Stimulated activated CD8-positive, alpha-beta memory T cell treated with anti-CD3 and anti-CD28 coated beads, Interleukin-15, amount 100 ng/mL, for 1 hour (primary cell): ENCODE measurements around the gene SPEG.

Experiments used
- DNase-seq: peaks from one replicate; pipeline ENCODE4 v3.0.0-alpha.2; 2020; ENCODE audit warnings: low read depth

SPEG gene

GRCh38 chr2:219443697-219444023 lies 9.0 kb downstream of the SPEG start:
- no peak for DNase-seq

DNA sequence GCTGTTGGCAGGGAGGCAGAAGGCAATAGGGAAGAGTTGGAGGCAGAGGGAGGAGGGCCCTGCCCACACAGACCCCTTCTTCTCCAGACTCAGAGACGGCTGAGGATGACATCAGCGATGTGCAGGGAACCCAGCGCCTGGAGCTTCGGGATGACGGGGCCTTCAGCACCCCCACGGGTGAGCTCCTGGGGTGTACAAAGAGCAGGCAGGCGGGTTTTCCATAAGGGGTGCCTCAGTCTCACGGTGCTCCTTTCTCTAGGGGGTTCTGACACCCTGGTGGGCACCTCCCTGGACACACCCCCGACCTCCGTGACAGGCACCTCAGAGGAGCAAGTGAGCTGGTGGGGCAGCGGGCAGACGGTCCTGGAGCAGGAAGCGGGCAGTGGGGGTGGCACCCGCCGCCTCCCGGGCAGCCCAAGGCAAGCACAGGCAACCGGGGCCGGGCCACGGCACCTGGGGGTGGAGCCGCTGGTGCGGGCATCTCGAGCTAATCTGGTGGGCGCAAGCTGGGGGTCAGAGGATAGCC lies 10.0 kb downstream of the SPEG start:
- no peak for DNase-seq

GRCh38 chr2:219445220-219445640 lies 10.6 kb downstream of the SPEG start:
- DNase-seq, result no peak

- DNase-seq, result no peak
Observed at GRCh38 chr2:219446101-219446504, 11.5 kb downstream of the SPEG start.

DNA sequence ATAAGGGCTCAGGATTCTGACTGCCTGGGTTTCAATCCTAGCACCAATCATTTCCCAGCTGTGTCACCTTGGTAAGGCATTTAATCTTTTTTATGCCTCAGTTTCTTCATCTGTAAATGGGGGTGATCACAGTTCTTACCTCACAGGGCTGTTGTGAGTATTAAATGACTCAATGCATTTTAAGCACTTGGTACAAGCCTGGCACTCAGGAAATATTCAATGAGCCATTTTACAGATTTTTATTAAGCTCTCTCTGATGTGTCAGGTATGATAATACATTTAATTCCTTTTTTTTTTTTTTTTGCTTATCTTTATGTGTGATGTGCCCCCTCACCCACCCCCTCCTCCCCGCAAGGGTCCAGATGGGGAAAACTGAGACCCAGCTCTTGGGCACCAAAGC lies 12.0 kb downstream of the SPEG start:
- no peak for DNase-seq

DNA sequence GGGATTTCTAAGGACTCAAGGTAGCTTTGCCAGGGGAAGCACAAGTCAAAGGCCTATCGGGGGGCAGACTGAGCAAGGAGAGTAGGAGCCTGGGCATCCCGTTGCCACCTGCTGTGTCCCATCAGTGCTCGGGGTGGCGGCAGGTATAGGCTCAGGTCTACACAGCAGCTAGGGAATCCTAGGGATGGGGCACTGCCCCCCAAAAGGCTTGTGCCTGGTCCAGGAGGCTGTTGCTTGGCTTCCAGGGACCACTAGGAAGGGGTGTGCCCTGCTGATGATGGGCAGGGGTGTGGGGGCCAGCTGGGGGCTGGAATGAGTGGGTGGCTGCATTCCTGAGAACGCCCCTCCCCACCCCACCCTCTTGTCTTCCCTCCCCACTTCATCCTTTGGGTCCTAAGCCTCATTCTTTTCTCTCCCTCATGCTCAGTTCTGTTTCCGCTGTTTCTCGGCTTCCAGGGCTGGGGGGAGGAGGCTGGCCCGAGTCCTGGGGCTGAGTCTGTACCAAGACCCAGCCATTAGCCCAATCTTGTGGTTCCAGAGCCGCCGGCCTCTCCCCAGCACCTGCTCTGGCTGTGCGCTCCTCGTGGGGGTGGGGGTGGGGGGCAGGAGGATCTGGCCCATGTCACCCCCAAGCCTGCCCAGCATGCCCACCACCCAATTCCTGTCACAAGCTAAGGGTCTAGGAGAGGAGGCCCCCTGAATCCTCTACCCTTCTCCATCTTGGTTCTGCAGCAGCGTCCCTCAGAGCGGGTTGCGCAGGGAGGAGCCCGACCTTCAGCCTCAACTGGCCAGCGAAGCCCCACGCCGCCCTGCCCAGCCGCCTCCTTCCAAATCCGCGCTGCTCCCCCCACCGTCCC lies 12.8 kb downstream of the SPEG start:
- no peak for DNase-seq

DNA sequence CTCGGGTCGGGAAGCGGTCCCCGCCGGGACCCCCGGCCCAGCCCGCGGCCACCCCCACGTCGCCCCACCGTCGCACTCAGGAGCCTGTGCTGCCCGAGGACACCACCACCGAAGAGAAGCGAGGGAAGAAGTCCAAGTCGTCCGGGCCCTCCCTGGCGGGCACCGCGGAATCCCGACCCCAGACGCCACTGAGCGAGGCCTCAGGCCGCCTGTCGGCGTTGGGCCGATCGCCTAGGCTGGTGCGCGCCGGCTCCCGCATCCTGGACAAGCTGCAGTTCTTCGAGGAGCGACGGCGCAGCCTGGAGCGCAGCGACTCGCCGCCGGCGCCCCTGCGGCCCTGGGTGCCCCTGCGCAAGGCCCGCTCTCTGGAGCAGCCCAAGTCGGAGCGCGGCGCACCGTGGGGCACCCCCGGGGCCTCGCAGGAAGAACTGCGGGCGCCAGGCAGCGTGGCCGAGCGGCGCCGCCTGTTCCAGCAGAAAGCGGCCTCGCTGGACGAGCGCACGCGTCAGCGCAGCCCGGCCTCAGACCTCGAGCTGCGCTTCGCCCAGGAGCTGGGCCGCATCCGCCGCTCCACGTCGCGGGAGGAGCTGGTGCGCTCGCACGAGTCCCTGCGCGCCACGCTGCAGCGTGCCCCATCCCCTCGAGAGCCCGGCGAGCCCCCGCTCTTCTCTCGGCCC lies 13.6 kb downstream of the SPEG start:
- DNase-seq, result no peak

DNA sequence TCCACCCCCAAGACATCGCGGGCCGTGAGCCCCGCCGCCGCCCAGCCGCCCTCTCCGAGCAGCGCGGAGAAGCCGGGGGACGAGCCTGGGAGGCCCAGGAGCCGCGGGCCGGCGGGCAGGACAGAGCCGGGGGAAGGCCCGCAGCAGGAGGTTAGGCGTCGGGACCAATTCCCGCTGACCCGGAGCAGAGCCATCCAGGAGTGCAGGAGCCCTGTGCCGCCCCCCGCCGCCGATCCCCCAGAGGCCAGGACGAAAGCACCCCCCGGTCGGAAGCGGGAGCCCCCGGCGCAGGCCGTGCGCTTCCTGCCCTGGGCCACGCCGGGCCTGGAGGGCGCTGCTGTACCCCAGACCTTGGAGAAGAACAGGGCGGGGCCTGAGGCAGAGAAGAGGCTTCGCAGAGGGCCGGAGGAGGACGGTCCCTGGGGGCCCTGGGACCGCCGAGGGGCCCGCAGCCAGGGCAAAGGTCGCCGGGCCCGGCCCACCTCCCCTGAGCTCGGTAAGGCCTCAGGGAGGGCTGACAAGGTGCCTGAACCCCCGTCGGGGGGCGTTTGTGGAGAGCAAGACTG lies 14.2 kb downstream of the SPEG start:
- DNase-seq, result no peak

GRCh38 chr2:219449609-219450008 lies 15.0 kb downstream of the SPEG start:
- DNase-seq, result no peak

DNA sequence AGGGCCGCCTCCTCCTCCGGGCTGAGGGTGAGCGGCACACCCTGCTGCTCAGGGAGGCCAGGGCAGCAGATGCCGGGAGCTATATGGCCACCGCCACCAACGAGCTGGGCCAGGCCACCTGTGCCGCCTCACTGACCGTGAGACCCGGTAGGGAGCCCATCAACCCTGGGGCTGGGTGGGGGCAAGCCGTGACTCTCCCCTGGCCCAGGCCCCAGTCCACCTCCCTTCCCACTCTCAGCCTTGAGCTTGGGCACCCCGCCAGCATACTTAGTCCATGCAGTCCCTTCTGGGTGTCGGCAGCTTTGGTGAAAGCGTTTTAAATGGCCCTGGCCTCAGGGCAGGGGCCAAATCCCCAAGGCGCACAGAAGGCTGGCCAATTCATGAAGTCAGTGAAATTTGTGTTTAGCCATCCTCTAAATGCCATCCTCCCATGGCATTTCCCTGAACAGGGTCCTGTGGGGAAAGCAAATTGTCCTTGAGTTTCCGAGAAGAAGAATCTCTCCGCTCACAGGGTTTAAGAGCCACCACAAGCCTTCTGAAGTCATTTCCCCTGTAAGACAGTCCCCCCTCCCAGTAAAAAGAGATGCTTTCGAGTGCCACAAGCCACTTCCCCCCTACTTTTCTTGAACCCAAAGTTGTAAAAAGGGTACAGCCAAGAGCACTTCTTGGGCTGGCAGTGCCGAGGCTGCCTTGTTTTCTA lies 17.2 kb downstream of the SPEG start:
- no peak for DNase-seq

DNA sequence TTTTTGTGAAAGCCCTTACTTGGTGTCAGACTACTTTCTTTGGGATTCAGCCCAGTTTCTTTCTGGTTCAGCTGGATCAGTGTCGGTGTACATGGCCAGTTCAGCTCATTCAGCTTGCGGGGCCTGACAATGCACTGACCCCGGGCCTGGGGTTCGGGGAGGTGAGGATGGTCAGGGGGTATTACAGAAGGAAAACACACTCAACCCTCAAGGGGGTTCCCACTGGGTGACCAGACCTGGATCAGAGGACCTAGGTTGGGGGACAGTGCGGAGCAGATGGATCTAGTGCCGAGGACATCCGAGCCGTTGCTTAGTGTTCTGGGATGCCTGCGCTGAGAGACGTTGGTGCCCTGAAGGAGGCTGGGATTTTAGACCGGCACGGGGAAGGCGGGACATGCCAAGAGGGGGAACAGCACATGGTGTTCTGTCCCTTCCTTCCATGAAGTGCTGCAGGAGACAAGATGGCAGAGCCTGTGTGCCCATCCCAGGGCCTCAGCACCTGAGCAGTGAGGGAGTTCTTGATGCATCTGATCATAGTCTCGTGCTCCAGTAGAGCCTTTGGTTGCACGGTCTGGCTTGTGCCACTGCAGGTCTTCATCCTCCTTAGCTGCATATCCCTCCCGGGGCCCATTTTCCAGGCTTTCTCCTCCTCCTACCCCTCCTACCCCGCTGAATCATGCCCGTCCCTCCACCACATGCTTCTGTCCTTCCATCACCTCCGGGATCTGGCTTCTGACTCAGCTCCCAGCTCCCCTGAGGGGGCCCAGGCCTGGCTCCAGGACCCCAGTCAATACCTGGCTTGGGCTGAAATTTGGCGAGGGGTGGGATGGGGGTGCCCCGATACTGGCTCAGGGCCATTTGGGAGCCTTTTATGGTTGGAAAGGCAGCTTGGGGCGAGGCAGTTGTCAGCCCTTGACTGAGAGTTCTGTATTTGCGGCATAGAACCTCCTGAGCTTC lies 18.0 kb downstream of the SPEG start:
- DNase-seq, result no peak

- no peak for DNase-seq
Observed at GRCh38 chr2:219453671-219454590, 19.3 kb downstream of the SPEG start.

GRCh38 chr2:219455581-219455980 lies 20.9 kb downstream of the SPEG start:
- no peak for DNase-seq

DNA sequence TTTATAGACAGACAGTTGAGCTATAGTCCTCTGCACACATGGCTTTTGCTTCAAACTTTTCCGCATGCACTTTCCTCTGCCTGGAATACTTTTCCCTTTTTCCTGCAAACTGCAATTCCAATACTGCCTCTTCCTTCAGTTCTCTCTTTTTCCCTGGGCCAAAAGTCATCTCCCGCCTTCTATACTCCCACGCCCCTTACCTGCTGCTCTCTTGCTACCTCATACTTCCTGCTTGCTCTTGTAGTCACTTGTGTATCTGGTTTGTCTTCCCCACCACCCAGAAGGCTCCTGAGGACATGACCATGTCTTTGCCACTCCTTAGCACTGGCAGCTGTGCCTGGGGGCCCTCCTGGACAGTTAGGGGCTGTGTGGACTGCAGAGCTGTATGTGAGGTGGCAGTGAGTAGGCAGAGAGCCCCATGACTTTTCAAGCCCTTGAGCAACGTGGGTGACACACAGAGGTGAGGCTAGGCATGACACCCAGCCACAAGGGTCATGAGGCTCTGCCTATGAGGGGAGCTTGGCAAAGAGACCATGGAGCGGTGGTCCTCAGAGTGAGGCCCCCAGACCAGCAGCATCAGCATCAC lies 23.2 kb downstream of the SPEG start:
- no peak for DNase-seq

GRCh38 chr2:219458996-219459395 lies 24.4 kb downstream of the SPEG start:
- no peak for DNase-seq

- no peak for DNase-seq
Observed at GRCh38 chr2:219459460-219460311, 25.0 kb downstream of the SPEG start.

DNA sequence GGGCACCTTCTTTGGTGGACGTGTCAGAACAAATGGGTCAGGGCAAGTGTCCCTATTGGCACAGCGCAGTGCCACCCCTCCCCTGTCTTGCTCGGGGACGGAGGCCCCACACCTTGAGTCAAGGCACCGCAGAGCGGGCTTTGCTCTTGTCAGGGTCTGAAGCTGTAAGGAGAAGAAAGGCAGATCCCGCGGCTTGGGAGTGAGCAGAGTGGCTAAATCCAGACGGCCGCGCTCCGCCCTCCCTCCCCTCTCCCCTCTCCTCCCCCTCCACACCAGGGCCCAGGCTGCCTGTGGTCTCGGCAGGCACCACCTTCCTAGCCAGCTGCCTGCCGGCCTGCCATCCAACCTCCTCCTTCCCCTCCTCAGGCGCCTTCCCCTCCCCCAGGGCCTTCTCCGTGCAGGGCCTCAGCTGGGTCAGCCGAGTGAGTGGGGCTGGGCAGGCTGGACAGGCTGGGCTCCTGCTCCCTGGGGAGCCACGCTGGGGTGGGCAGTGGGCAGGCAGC lies 25.8 kb downstream of the SPEG start:
- no peak for DNase-seq

GRCh38 chr2:219461047-219461514 lies 26.4 kb downstream of the SPEG start:
- no peak for DNase-seq

DNA sequence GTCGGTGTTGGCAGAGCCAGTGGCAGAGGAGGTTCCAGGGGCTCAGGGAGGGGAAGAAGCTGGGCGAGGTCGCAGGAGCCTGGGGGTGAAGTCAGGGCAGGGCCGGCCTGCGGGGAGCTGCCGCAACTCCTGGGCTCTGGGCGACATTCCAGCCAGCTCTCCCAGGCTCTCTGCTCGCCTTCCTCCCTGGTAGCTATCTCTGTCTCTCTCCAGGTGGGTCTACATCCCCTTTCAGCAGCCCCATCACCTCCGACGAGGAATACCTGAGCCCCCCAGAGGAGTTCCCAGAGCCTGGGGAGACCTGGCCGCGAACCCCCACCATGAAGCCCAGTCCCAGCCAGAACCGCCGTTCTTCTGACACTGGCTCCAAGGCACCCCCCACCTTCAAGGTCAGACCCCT lies 27.0 kb downstream of the SPEG start:
- no peak for DNase-seq
